LHCN-M2 (cell line): ENCODE results near the gene OBSCN. TPM values are rescaled to one million over a fixed set of nuclear protein-coding genes. Genes with fewer than 3 reads are reported as not detected.

Source experiments
- DNase-seq: peaks from one replicate; pipeline ENCODE4 v3.0.0-alpha.2; 2012; ENCODE audit warnings: low read depth
- total RNA-seq: library from RNA; depleted of rRNA; stranded (reverse); fragments of >200 nt; gene quantifications from 2 replicates; pipeline ENCODE4 v1.2.3, GENCODE V29; 2014

The OBSCN gene
- total RNA-seq, 1 experiment from 2014 or later = 2.1 TPM

- no peak for DNase-seq
These were observed 131.3 kb downstream of the OBSCN start for GRCh38 chr1:228339059-228339704.

- no peak for DNase-seq
These were observed 132.2 kb downstream of the OBSCN start for GRCh38 chr1:228339766-228340685.

GRCh38 chr1:228340686-228341449 is 133.0 kb downstream of the OBSCN start:
- DNase-seq = no peak

- DNase-seq = no peak
These were observed 133.6 kb downstream of the OBSCN start for GRCh38 chr1:228341450-228341813.

GRCh38 chr1:228341814-228342626 is 134.2 kb downstream of the OBSCN start:
- DNase-seq = no peak

- DNase-seq = no peak
These were observed 134.9 kb downstream of the OBSCN start for GRCh38 chr1:228342627-228343190.

GRCh38 chr1:228343191-228343661 is 135.4 kb downstream of the OBSCN start:
- DNase-seq = no peak

- peak; percentile 7 for DNase-seq
These were observed 136.8 kb downstream of the OBSCN start for GRCh38 chr1:228344631-228345072.

GRCh38 chr1:228345201-228345930 is 137.5 kb downstream of the OBSCN start:
- no peak for DNase-seq

GRCh38 chr1:228346731-228347130 is 138.9 kb downstream of the OBSCN start:
- no peak for DNase-seq

GRCh38 chr1:228347181-228347580 is 139.3 kb downstream of the OBSCN start:
- no peak for DNase-seq

- no peak for DNase-seq
These were observed 141.0 kb downstream of the OBSCN start for GRCh38 chr1:228348708-228349467.

- DNase-seq = no peak
These were observed 141.9 kb downstream of the OBSCN start for GRCh38 chr1:228349701-228350171.

- no peak for DNase-seq
These were observed 142.4 kb downstream of the OBSCN start for GRCh38 chr1:228350179-228350742.

- no peak for DNase-seq
These were observed 143.3 kb downstream of the OBSCN start for GRCh38 chr1:228350831-228351781.

GRCh38 chr1:228351850-228352249 is 144.0 kb downstream of the OBSCN start:
- DNase-seq = no peak

- DNase-seq = no peak
These were observed 145.0 kb downstream of the OBSCN start for GRCh38 chr1:228352677-228353481.
